Hepatocyte (in vitro differentiated cells): ENCODE data around the gene OAF. TPM values are rescaled to one million over a fixed set of nuclear protein-coding genes. Genes with fewer than 3 reads are reported as not detected.
A peak's percentile ranks its signal among the peaks of the same experiment; 100 is the strongest.

ENCODE experiments used
- DNase-seq: peaks from one replicate; pipeline ENCODE4 v3.0.0-alpha.2; 2016; ENCODE audit warnings: low spot score
- H2AFZ ChIP-seq: fragments of 200-600 bp; sonication (generic); 2 replicates; pipeline ENCODE4 v1.6.0; 2016; ENCODE audit warnings: antibody characterized with exemption, mild to moderate bottlenecking
- H3K27ac ChIP-seq: fragments of 200-600 bp; sonication (generic); 2 replicates; pipeline ENCODE4 v1.5.1; 2016; ENCODE audit warnings: mild to moderate bottlenecking
- H3K27me3 ChIP-seq: fragments of 200-600 bp; sonication (generic); 2 replicates; pipeline ENCODE4 v1.6.1; 2016
- H3K36me3 ChIP-seq: fragments of 200-600 bp; sonication (generic); replicated peaks from 2 replicates; pipeline ENCODE4 v1.5.1; 2016; ENCODE audit warnings: low read depth; ENCODE audit not compliant: insufficient read depth
- H3K4me1 ChIP-seq: fragments of 200-600 bp; sonication (generic); 2 replicates; pipeline ENCODE4 v1.5.1; 2016; ENCODE audit warnings: mild to moderate bottlenecking, moderate library complexity; ENCODE audit not compliant: insufficient read depth
- H3K4me2 ChIP-seq: fragments of 200-600 bp; sonication (generic); 2 replicates; pipeline ENCODE4 v1.6.0; 2016
- H3K4me3 ChIP-seq: fragments of 200-600 bp; sonication (generic); 2 replicates; pipeline ENCODE4 v1.5.1; 2016; ENCODE audit warnings: mild to moderate bottlenecking
- H3K79me2 ChIP-seq: fragments of 200-600 bp; sonication (generic); 2 replicates; pipeline ENCODE4 v1.6.0; 2017; ENCODE audit warnings: mild to moderate bottlenecking
- H3K9me2 ChIP-seq: fragments of 200-600 bp; sonication (generic); replicated peaks from 2 replicates; pipeline ENCODE4 v1.6.0; 2017; ENCODE audit warnings: mild to moderate bottlenecking; ENCODE audit not compliant: insufficient read depth
- H3K9me3 ChIP-seq: fragments of 200-600 bp; sonication (generic); 2 replicates; pipeline ENCODE4 v1.5.1; 2016; ENCODE audit warnings: low read depth, mild to moderate bottlenecking
- H4K20me1 ChIP-seq: fragments of 200-600 bp; sonication (generic); 2 replicates; pipeline ENCODE4 v1.6.0; 2016; ENCODE audit warnings: mild to moderate bottlenecking; ENCODE audit not compliant: insufficient read depth, poor library complexity, severe bottlenecking
- CTCF ChIP-seq: fragments of 200-600 bp; sonication (generic); IDR thresholded peaks from 2 replicates; pipeline ENCODE4 v1.5.1; 2016; ENCODE audit warnings: antibody characterized with exemption, mild to moderate bottlenecking; ENCODE audit not compliant: poor library complexity
- EZH2 ChIP-seq: fragments of 200-600 bp; sonication (generic); IDR thresholded peaks from 2 replicates; pipeline ENCODE4 v1.6.1; 2016; ENCODE audit warnings: antibody characterized with exemption, mild to moderate bottlenecking, borderline replicate concordance
- EZH2phosphoT487 ChIP-seq: fragments of 200-600 bp; sonication (generic); IDR thresholded peaks from one replicate; pipeline ENCODE4 v1.6.1; 2018; ENCODE audit warnings: antibody characterized with exemption, mild to moderate bottlenecking, low read depth, moderate library complexity; ENCODE audit not compliant: unreplicated experiment, severe bottlenecking
- WGBS: methylation state at CpG from one replicate; pipeline ENCODE4 v1.1.6; 2016; ENCODE audit warnings: low lambda C conversion rate; ENCODE audit errors: missing lambda C conversion rate; 5-methylcytosine and 5-hydroxymethylcytosine counted together
- polyA plus RNA-seq: library from polyadenylated mRNA; unstranded; fragments of >200 nt; fragmentation: Nextera tagmentation; extraction: Ambion mirVana; gene quantifications from 2 replicates; pipeline ENCODE4 v1.2.1, GENCODE V29; 2016
- total RNA-seq: library from RNA; depleted of rRNA; stranded (reverse); fragments of >200 nt; gene quantifications from 2 replicates; pipeline ENCODE4 v1.2.3, GENCODE V29; 2014

The OAF gene
- total and polyA plus RNA-seq, 2 experiments from 2014 or later = 63.9 to 102 TPM

GRCh38 chr11:120208001-120208441 is 2.8 kb upstream of the OAF start:
- TF ChIP-seq EZH2phosphoT487 (no peak), CTCF (no peak), EZH2 (no peak)
- Histone ChIP-seq H3K4me1 (peaks cover 32% of the 10 kb centered on the region), H3K4me2 (peak overlapping the region; percentile 13), H3K9me3 (no peaks in the 10 kb centered on the region), H3K36me3 (no peaks in the 10 kb centered on the region), H2AFZ (no peak overlapping the region), H3K27me3 (no peaks in the 10 kb centered on the region), H3K4me3 (no peak overlapping the region), H3K79me2 (peaks cover 21% of the 10 kb centered on the region), H3K27ac (peak overlapping the region; percentile 96), H4K20me1 (no peaks in the 10 kb centered on the region), H3K9me2 (no peaks in the 10 kb centered on the region)
- 46% methylated on average over 13 of the region's 13 CpGs for WGBS
- DNase-seq = no peak

- Histone ChIP-seq H3K79me2 (peaks cover 29% of the 10 kb centered on the region), H3K9me3 (no peaks in the 10 kb centered on the region), H3K36me3 (no peaks in the 10 kb centered on the region), H3K4me3 (no peak overlapping the region), H3K4me1 (peaks cover 40% of the 10 kb centered on the region), H3K4me2 (no peak overlapping the region), H4K20me1 (no peaks in the 10 kb centered on the region), H2AFZ (no peak overlapping the region), H3K9me2 (no peaks in the 10 kb centered on the region), H3K27ac (peak overlapping the region; percentile 96), H3K27me3 (no peaks in the 10 kb centered on the region)
- 59% methylated on average over 6 of the region's 6 CpGs for whole genome bisulfite sequencing
- no peak for TF ChIP-seq EZH2phosphoT487
- no peak for TF ChIP-seq CTCF
- TF ChIP-seq EZH2 = no peak
- peak; percentile 64 for DNase-seq
Measured at GRCh38 chr11:120208777-120209176, 2.1 kb upstream of the OAF start.

DNA sequence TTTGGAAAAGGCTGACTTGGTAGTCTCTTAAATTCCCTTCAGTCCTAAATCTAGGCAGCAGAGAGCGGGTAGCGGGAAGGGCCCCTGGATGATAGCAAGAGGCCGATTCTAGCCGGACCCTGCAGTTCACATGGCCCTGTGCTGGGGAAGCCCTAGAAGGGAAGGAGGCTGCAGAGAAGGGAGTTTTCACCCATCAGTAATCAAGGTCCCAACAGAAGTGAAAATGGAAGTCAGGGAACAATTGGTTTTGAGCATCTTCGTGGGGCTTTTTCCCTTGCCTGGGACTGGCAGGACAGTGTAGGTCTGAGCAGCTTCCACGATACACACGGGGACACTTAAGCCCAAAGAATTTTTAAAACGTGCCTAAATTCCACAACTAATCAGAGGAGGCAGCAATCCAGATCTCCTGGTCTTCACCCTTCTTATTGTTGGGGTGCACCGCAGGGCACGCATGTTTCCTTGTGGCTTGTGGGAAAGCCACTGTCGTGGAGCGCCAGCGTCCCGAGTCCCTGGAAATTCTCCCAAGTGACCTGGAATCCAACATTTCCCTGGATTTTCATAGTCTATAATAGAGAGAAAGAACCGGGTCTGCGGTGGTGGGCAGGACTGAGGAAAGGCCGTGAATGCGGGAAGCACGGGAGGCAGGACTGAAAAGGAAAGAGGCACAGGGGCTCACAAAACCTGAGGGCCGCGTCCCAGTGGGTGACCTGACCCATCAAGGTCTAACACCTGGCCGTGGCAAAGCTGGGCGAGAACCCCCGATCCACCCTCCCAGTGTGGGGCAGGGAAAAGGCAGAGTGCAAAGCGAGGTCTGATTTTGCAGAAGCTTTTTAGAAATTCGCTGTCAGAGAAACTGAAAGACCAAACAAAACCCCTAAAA is 846 bp upstream of the OAF start:
- Histone ChIP-seq H3K27me3 (no peaks in the 10 kb centered on the region), H3K9me2 (no peaks in the 10 kb centered on the region), H3K79me2 (peaks cover 41% of the 10 kb centered on the region), H2AFZ (peak overlapping the region; percentile 45), H3K4me3 (peak overlapping the region; percentile 74), H3K4me2 (peak overlapping the region; percentile 94), H4K20me1 (no peaks in the 10 kb centered on the region), H3K4me1 (peaks cover 41% of the 10 kb centered on the region), H3K36me3 (no peaks in the 10 kb centered on the region), H3K27ac (peak overlapping the region; percentile 96), H3K9me3 (no peaks in the 10 kb centered on the region)
- 23% methylated on average over 26 of the region's 26 CpGs for WGBS
- TF ChIP-seq EZH2 = peak; percentile 48
- no peak for TF ChIP-seq CTCF
- no peak for DNase-seq
